SK-N-MC (cell line): ENCODE measurements around the gene NSUN5.
"Not testable (repeated sequence)": the region's sequence is repeated elsewhere in the genome, so short reads cannot be mapped to it uniquely, and the experiment has no call there.

Experiments
- EZH2 ChIP-seq: fragments of 200-600 bp; sonication (generic); IDR thresholded peaks from one replicate; pipeline ENCODE4 v1.6.1; 2017; ENCODE audit warnings: antibody characterized with exemption
- FOXP2 ChIP-seq: optimal IDR thresholded peaks from 2 replicates; pipeline ENCODE3; 2011; ENCODE audit warnings: mild to moderate bottlenecking, moderate library complexity; ENCODE audit not compliant: insufficient read depth; ENCODE audit errors: extremely low read length, control extremely low read depth
- POLR2AphosphoS5 ChIP-seq: IDR thresholded peaks from 2 replicates; pipeline ENCODE4 v1.6.1; 2012; ENCODE audit warnings: mild to moderate bottlenecking, low read depth, low read length, borderline replicate concordance

DNA sequence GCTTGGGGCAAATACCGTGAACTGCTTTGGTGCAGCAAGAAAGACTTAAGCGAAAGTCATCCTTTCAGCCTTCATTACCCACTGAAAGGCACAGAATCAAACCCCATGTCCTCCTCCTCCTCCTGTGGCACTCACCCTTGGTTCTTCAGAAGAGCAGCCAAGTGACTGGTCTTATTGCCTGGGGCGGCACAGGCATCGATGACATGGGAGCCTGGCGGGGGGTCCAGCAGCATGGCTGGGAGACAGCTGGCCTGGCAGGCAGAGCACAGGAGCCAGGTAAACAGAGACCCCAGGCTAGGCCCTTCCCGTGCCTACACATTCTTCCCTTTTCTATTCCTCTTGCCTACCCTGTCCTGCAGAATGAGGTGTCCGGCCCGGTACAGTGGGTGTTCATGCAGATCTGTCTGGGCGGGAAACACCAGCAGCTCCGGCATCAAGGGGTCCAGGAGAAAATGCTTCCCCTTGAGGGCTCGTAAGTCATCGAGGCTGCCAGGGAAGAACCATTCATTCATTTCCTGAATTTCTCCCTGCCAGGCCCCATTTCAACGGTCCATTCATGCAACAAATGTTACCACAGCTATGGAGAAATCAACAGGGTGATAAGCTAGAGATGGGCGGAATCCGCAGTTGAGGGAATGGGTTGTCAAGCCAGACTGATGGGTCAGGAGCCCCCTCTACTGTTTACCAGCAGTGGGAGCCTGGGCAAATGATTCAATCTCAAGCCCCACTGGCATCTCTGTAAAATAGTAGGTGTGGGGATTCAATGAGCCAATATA, 3.8 kb downstream of the NSUN5 start:
- not testable (repeated sequence) for TF ChIP-seq EZH2, POLR2AphosphoS5, FOXP2
